Dendritic cell treated with granulocyte-macrophage colony-stimulating factor and Interleukin-4, amounts not matched to agents 40 ng/mL and 50 ng/mL, for 4 days (primary cell): ENCODE results near the gene TMPO.
"Not testable (repeated sequence)": the region's sequence is repeated elsewhere in the genome, so short reads cannot be mapped to it uniquely, and the experiment has no call there.

Experiments used
- H3K27ac Mint-ChIP-seq: one replicate; pipeline ENCODE4 v1.8.0; 2022; ENCODE audit warnings: mild to moderate bottlenecking, mixed read lengths
- H3K27me3 Mint-ChIP-seq: one replicate; pipeline ENCODE4 v1.8.0; 2022; ENCODE audit warnings: mild to moderate bottlenecking, mixed read lengths
- H3K36me3 Mint-ChIP-seq: one replicate; pipeline ENCODE4 v1.8.0; 2022; ENCODE audit warnings: low read depth, mixed read lengths
- H3K4me1 Mint-ChIP-seq: one replicate; pipeline ENCODE4 v1.8.0; 2022; ENCODE audit warnings: low read depth, mixed read lengths
- H3K4me3 Mint-ChIP-seq: one replicate; pipeline ENCODE4 v1.8.0; 2022; ENCODE audit warnings: mild to moderate bottlenecking, moderate library complexity, mixed read lengths
- H3K9me3 Mint-ChIP-seq: one replicate; pipeline ENCODE4 v1.8.0; 2022; ENCODE audit warnings: mixed read lengths
- intact Hi-C: fragments of 100-400 bp; cut with micrococcal nuclease; formaldehyde crosslinking; loops from one replicate; pipeline ENCODE4 v1.15.0; 2022

Gene TMPO

GRCh38 chr12:98576795-98577194 lies 61.4 kb downstream of the TMPO start:
- H3K27ac Mint-ChIP-seq, intact Hi-C loops, H3K4me1 Mint-ChIP-seq: not testable (repeated sequence)

GRCh38 chr12:98578392-98578791 lies 63.0 kb downstream of the TMPO start:
- H3K27me3 Mint-ChIP-seq = no peaks in the 10 kb centered on the region
- H3K9me3 Mint-ChIP-seq = no peaks in the 10 kb centered on the region
- H3K36me3 Mint-ChIP-seq = no peaks in the 10 kb centered on the region
- H3K4me1 Mint-ChIP-seq = no peaks in the 10 kb centered on the region
- no peak overlapping the region for H3K27ac Mint-ChIP-seq
- no peak overlapping the region for H3K4me3 Mint-ChIP-seq
- intact Hi-C loops = no loop called here

More at GRCh38 chr12:98576795-98577194, 61.4 kb downstream of the TMPO start:
- H3K36me3 Mint-ChIP-seq, H3K4me3 Mint-ChIP-seq, H3K27me3 Mint-ChIP-seq, H3K9me3 Mint-ChIP-seq: not testable (repeated sequence)

GRCh38 chr12:98578821-98579220 lies 63.4 kb downstream of the TMPO start:
- intact Hi-C loops = no loop called here
- no peaks in the 10 kb centered on the region for H3K36me3 Mint-ChIP-seq
- H3K9me3 Mint-ChIP-seq = no peaks in the 10 kb centered on the region
- H3K4me1 Mint-ChIP-seq = no peaks in the 10 kb centered on the region
- H3K4me3 Mint-ChIP-seq = no peak overlapping the region
- H3K27ac Mint-ChIP-seq = no peak overlapping the region
- no peaks in the 10 kb centered on the region for H3K27me3 Mint-ChIP-seq

GRCh38 chr12:98579347-98579746 lies 64.0 kb downstream of the TMPO start:
- H3K27ac Mint-ChIP-seq = no peak overlapping the region
- no peaks in the 10 kb centered on the region for H3K36me3 Mint-ChIP-seq
- no peaks in the 10 kb centered on the region for H3K9me3 Mint-ChIP-seq
- intact Hi-C loops = no loop called here
- no peak overlapping the region for H3K4me3 Mint-ChIP-seq
- H3K27me3 Mint-ChIP-seq = no peaks in the 10 kb centered on the region
- H3K4me1 Mint-ChIP-seq = no peaks in the 10 kb centered on the region

GRCh38 chr12:98579835-98580234 lies 64.4 kb downstream of the TMPO start:
- Mint-ChIP-seq H3K27ac (no peak overlapping the region), H3K9me3 (no peaks in the 10 kb centered on the region), H3K4me3 (no peak overlapping the region), H3K36me3 (no peaks in the 10 kb centered on the region), H3K27me3 (no peaks in the 10 kb centered on the region), H3K4me1 (no peaks in the 10 kb centered on the region)
- intact Hi-C loops = no loop called here

GRCh38 chr12:98580695-98581094 lies 65.3 kb downstream of the TMPO start:
- Mint-ChIP-seq H3K9me3 (no peaks in the 10 kb centered on the region), H3K36me3 (no peaks in the 10 kb centered on the region), H3K27ac (no peak overlapping the region)

GRCh38 chr12:98581101-98581500 lies 65.7 kb downstream of the TMPO start:
- H3K4me1 Mint-ChIP-seq = no peaks in the 10 kb centered on the region
- H3K4me3 Mint-ChIP-seq = no peak overlapping the region

More at GRCh38 chr12:98580695-98581094, 65.3 kb downstream of the TMPO start:
- no peaks in the 10 kb centered on the region for H3K27me3 Mint-ChIP-seq
- intact Hi-C loops = no loop called here
- no peak overlapping the region for H3K4me3 Mint-ChIP-seq
- no peaks in the 10 kb centered on the region for H3K4me1 Mint-ChIP-seq

GRCh38 chr12:98582093-98582492 lies 66.7 kb downstream of the TMPO start:
- Mint-ChIP-seq H3K27me3 (no peaks in the 10 kb centered on the region), H3K4me3 (no peak overlapping the region), H3K4me1 (no peaks in the 10 kb centered on the region), H3K27ac (no peak overlapping the region), H3K9me3 (no peaks in the 10 kb centered on the region), H3K36me3 (no peaks in the 10 kb centered on the region)
- intact Hi-C loops = no loop called here

More at GRCh38 chr12:98581101-98581500, 65.7 kb downstream of the TMPO start:
- no peaks in the 10 kb centered on the region for H3K36me3 Mint-ChIP-seq
- H3K9me3 Mint-ChIP-seq = no peaks in the 10 kb centered on the region
- no peaks in the 10 kb centered on the region for H3K27me3 Mint-ChIP-seq
- intact Hi-C loops = no loop called here
- no peak overlapping the region for H3K27ac Mint-ChIP-seq

- Mint-ChIP-seq H3K27ac (no peak overlapping the region), H3K9me3 (no peaks in the 10 kb centered on the region), H3K36me3 (no peaks in the 10 kb centered on the region), H3K27me3 (peaks cover 1% of the 10 kb centered on the region), H3K4me3 (no peak overlapping the region), H3K4me1 (no peaks in the 10 kb centered on the region)
- intact Hi-C loops = no loop called here
These were observed 71.7 kb downstream of the TMPO start for GRCh38 chr12:98587084-98587483.

GRCh38 chr12:98591209-98591608 lies 75.8 kb downstream of the TMPO start:
- no peaks in the 10 kb centered on the region for H3K9me3 Mint-ChIP-seq
- H3K27me3 Mint-ChIP-seq = peaks cover 1% of the 10 kb centered on the region
- no peak overlapping the region for H3K4me3 Mint-ChIP-seq
- H3K4me1 Mint-ChIP-seq = peaks cover 15% of the 10 kb centered on the region
- intact Hi-C loops = no loop called here
- peaks cover 27% of the 10 kb centered on the region for H3K36me3 Mint-ChIP-seq
- H3K27ac Mint-ChIP-seq = no peak overlapping the region

- Mint-ChIP-seq H3K9me3 (no peaks in the 10 kb centered on the region), H3K27ac (peak overlapping the region; percentile 92), H3K27me3 (peaks cover under 1% of the 10 kb centered on the region), H3K4me1 (peaks cover 23% of the 10 kb centered on the region), H3K36me3 (peaks cover 44% of the 10 kb centered on the region), H3K4me3 (peak overlapping the region; percentile 95)
- intact Hi-C loops = loop anchor here (1.0 kb wide), 1 partner anchor 52 kb away; the partner anchor contains the start of gene APAF1
These were observed 77.5 kb downstream of the TMPO start for GRCh38 chr12:98592825-98593322.

GRCh38 chr12:98593351-98594049 lies 78.1 kb downstream of the TMPO start, which contains the start of gene SLC25A3:
Gene SLC25A3 (plus strand): TSS chr12:98593686. CDS start chr12:98593979, 293 bp downstream.
- intact Hi-C loops = loop anchor here (1.0 kb wide), 1 partner anchor 52 kb away; the partner anchor contains the start of gene APAF1
- H3K4me3 Mint-ChIP-seq = peak within 1 kb of the TSS; percentile 95
- H3K9me3 Mint-ChIP-seq = no peaks in the 10 kb centered on the region
- peak within 1 kb of the TSS; percentile 92 for H3K27ac Mint-ChIP-seq
- H3K36me3 Mint-ChIP-seq = peaks cover 50% of the 10 kb centered on the region
- no peaks in the 10 kb centered on the region for H3K27me3 Mint-ChIP-seq
- peaks cover 23% of the 10 kb centered on the region for H3K4me1 Mint-ChIP-seq

- Mint-ChIP-seq H3K4me1 (peaks cover 23% of the 10 kb centered on the region), H3K4me3 (peak overlapping the region; percentile 95), H3K36me3 (peaks cover 57% of the 10 kb centered on the region), H3K9me3 (no peaks in the 10 kb centered on the region), H3K27me3 (no peaks in the 10 kb centered on the region), H3K27ac (peak overlapping the region; percentile 92)
- intact Hi-C loops = no loop called here
These were observed 78.9 kb downstream of the TMPO start for GRCh38 chr12:98594050-98594835.
